ENCODE results near the gene NPAS3.

Gene NPAS3

DNA sequence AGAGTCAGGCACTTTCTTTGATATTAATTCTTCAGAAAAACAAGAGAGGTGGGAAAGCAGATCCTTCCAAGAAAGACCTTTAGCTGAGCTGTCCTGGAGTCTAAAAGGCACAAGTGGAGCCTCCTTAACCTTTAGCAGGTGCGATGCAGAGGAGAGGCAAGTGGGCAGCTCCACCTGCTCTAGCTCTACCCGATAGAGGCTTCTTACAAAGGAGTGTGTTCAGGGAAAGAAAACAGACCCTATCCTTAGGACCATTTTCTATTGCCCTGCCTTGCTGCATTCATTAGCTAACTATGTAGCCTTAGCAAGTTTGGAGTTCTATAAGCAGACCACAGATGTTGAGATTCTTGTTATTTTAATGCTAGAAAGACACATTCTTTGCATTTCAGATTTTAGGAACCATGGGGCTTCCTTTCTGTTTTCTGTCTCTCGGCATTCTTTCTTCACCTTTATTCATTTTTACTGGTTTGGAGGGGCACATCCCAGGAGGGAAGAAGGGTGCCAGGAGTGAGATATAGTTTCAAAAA lies 797.7 kb downstream of the NPAS3 start:
- DNase-seq, result no peak

DNA sequence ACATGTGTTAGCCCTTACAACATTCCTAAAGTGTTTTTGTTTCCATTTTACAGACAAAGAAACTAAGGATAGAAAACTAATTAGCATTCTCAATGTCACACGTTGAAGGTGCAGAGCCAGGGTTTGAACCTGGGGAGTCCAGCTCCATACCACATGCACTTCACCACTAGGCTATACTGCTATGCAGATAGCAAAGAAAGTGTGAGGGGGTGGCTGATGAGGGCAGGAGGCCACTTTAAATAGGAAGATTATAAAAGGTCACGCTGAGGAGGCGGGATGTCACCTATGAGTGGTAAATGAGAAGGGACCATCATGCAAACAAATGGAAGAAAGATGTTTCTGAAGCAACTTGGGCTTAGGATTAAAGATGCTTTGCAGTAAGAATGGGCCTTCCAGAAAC lies 798.3 kb downstream of the NPAS3 start:
- DNase-seq, result no peak

DNA sequence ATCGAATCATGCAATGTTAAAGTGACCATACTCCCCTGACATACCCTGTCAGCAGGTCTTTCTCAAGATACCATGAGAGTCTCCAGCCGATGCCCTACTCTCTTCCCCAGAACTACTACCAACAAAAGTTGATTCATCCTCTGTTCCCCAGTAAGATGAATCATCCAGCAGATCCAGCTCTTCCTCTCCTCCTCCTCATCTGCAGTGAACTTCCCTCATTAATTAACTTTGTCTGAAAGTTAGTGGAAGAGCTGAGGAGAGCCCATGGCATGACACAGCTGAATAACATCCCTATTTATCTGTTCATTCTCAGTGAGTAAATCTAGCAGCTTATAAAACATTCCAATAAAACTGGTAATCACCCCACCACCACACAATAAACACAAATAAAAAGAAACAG lies 798.8 kb downstream of the NPAS3 start:
- no peak for DNase-seq

DNA sequence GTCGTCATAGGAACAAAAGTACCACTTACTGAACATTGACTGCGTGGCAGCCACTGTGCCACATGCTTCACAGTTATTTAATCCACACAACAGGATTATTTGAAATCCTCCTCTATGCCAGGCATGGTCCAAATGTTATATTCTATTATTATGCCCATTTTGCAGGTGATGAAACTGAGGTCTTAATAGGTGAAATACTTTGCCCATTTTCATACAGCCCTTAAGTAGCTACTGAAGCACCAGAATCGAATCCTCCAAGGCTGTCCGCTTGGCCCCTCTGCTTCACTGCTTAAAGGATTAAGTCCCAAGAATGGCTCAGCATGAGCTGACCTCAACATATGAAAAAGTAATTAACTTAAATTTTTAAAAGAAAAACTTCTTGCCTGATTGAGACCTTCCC lies 799.4 kb downstream of the NPAS3 start:
- DNase-seq, result no peak

DNA sequence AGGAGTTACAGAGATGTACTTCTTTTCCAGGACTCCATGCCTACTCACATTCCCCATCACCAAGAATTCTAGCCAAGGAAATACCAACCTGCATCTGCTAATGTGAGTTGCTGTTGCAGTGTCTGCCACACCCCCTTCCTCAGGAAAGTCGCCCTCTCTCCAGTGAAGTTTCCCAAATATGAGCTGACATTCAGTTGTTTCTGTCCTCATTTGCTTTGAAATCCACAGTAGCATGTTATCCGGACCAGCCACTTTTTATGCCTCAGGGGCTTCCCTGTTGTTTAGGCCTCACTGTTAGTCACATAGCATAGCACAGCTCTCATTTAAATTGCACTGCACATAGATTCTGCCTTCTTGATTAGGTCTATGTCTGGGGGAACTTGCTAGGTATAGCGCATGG lies 799.8 kb downstream of the NPAS3 start:
- no peak for DNase-seq

DNA sequence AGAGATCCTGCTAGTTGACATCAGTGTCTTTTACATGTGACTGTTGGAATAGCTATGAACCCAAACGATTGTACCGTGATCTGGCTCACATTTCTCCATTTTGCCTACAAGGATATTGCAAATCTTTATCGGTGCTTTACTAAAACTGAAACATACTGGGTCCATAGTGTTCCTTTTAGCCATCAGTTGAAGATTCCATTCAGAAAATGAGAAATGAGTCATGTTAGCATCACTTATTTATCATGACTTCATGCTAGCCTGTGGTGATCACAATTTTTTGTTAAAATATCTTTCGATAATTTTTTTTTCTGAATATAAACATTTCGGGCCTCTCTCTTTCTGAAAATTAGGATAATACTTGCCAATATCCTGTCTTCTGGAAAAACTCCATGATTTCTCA lies 801.9 kb downstream of the NPAS3 start:
- DNase-seq, result no peak

DNA sequence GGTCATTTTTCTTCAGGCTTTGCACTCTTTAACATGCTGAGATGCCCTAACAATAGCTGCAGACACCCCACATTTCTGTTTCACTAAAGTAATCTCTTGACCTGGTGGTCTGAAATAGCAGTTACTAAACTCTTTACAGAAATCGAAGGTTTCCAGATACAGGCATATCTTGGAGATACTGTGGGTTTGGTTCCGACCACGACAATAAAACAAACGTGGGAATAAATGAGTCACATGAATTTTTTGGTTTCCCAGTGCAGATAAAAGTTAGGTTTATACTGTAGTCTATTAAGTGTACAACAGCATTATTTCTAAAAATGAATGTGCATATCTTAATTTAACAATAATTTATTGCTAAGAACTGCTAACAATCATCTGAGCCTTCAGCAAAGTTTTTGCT lies 803.5 kb downstream of the NPAS3 start:
- DNase-seq, result no peak

DNA sequence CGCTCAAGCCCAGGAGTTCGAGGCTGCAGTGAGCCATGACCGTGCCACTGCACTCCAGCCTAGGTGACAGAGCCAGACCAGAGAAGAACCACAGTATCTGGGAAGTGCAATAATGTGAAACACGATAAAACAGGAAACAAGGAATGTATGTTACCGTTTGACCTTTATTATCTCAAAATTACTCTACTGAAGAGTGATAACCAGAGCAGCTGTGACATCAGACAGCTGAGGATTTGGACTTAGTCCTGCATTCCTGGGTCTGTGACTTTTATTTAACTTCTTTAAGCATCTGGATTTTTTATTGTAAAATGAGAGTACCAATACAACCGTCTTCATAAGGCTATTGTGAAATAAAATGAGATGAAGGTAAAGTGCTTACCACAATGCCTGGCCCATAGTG lies 806.5 kb downstream of the NPAS3 start:
- no peak for DNase-seq

DNA sequence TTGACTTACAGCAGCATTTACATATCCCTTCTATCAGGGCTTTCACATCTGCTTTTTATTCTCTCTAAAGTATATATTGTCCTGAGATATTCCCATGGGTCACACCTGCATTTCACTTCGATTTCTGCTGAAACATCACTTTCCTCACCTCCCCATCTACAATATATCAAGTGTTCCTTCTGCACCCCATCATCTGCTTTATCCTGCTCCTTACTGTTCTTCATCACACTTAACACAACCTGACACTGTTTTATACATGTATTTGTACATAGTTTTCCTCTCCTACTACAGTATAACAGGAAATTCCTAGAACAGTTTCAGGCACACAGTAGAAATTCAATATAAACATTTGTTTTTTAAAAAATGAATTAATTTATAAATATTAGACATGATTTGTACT lies 809.1 kb downstream of the NPAS3 start:
- no peak for DNase-seq

DNA sequence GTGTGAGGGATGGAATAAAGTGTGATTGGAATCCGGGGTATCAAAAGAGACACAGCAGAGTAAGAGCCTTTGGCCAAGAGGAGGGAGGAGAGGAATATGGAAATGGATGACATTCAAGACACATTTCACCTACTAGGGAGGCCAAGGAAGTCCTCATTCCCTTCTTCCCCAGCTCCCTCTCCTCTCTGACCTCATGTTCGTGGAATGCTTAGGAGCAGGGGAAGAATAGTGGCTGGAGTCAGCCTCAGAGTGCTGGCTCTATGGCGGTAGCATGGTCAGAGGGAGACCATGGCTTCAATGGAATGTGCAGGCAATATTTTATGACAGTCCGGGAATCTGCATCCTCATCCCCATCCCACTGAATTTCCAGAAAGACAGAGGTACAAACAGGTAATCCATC lies 815.6 kb downstream of the NPAS3 start:
- no peak for DNase-seq

DNA sequence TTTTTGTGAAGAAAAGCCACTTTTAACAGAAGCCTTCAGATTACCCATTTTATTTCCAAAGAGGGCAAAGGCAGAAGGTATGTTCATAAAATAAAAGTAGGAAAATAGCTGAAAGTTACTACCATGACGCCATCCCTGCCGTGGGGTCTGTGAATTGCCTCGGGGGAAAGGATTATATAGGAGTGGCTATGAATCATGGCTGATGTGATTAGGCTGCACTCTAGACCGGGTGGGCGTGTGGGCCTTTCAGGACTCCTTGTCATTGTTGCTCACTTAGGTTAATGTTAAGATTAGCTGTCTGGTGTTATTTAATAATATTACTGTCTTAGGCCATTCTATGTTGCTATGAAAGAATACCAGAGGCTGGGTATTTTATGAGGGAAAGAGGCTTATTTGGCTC lies 816.7 kb downstream of the NPAS3 start:
- no peak for DNase-seq

DNA sequence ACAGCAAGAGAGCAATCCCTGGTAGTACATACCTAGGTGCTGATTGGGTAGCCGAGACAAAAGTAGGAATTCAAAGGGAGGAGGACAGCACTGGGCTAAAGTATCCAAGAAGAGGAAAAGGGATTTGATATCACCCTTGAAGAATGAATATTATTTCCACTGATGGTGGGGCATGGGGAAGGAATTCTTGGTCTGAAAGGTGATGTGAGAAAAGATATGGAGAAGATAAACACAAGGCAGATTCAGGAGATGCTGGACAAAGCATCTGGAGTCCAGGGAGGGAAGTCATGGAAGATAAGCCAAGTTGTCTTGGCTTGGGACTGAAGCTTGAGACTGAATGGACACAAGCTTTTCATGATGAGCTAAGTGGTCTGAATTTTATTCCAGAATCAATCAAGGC lies 818.2 kb downstream of the NPAS3 start:
- DNase-seq, result no peak

DNA sequence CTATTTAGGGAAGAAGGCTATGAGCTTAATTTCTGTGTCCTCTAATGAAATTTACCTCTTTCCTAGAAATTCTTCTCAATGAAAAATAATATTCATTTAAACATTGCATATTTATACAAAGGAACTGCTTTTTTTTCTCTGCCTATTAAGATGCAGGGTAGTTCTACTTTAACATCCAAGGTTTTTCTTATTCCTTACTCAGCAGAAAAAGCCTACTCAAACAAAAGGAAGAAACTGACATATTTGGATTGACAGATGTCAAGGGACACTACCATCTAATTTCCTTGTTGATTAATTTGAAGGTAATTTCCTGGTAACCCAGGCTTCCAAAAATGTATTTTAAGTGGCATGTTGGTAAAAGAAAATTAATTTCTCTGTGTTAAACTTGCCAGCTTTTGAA lies 819.9 kb downstream of the NPAS3 start:
- DNase-seq, result no peak

DNA sequence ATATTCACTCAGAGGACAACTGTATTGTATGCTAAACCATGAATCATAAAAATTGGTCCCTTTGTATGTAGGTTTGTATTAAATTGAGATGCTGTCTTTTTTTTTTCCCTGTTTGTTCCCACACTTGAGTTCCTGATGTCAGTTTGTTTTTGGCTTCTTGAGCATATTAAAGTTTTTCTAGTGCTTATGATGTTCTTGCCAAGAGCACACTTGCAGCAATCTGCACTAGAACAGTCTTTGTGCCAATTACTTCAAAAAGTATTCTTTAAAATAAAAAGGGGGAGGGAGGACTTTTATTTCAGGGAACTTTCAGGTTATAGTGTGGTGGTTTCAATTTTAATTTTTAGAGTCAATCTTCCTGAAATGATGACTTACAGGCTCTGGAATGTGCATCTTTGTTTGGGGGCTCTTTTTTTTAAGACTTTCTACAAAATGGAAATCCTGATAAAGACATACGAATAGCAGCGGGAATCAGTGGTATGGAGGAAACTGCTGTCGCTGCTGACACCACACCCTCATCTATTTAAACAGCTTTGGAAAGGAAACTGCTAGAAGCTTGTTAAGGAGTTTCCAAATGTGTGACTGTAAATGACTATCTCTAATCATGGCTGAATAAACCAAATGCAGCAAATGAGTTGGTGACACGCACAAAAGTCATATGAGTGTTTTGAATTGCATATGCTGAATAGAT lies 823.6 kb downstream of the NPAS3 start:
- DNase-seq, result no peak

DNA sequence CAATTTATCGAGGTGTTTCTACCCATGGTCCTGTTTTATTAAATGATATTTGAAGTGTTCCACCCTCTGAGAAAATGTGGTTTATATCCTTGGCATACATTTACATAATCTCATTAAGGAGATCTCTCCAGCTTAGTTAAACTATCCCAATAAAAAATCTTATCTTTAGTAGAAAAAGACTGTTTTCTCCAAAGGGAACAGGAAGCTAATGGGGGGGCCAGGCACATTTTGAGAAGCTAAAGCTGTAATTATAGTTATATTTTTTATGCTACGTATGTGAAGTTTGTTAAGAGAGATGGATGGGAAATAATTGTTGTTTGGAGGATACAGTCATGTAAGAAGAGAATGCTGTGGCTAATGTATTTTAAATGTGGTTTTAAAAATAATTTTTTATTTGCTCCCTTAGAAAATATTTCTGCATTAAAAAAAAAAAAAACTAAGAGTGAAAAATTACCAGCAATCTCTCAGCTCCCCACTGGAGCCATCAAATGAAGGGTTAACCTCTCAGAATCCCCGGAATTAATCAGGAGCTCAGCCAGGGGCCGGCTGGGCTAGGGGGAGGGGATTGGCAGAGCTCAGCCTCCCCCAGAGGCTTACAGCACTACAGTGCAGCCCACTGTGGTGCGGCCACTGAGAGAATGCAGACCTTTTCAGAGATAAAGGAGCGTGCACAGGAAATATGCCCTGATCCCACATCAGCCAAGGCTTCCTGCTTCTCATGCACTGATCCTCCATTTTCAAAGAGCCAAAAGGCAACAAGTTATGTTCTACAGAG lies 826.4 kb downstream of the NPAS3 start:
- DNase-seq, result no peak

DNA sequence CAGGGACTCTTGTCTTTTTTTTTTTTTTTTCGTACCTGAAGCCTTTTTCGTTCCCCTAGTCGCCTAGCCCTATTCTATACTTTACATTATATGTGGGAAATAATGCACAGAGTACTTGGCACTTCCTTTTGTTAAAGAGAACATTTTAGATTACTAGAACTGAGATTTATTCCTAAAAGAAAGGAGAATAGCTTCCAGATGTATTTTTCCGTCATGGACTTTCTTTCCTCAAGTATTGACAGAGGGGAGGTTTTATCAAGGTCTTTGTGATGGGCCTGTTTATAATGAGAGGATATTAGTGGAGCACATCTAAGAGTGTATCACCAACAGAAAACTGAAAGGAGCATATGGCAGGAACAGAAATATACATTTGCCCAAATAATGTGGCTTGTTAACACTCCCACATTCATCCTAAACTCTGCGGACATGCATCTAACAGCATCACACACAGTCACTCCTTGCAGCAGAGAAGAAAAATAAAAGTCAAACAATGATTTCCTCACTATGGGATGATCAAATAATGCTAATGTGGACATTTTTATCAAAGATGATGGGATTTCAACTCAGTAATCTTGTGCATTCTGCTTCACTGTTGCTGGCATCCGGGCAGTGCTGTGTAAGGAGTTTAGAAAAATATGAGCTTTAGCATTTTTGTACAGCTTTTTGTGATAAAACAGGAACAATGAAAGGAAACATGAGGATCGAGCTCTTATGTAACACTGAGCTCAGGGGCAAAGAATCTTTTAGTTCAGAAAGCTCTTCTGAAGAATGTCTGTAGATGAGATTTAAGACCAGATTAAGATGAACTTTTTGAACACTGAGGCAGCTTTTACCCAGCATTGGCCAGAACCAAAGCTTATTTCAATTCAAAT lies 829.1 kb downstream of the NPAS3 start:
- DNase-seq, result no peak

DNA sequence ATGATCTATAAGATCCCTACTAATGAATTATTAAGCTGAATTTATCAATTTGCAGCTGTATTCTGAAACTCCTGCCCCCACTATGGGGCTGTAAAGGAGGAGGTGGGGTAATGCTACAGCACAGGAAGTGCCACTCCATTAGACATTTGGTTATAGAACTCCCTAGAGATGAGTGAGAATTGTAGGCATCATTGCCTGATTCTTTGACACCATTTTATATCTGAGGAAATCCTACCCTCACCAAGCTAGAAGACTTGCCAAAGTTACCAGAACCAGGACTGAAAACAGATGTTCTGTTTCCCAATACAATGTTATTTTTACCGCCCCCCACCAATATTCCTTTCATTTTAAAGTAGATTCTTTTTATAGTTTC lies 829.8 kb downstream of the NPAS3 start:
- no peak for DNase-seq

DNA sequence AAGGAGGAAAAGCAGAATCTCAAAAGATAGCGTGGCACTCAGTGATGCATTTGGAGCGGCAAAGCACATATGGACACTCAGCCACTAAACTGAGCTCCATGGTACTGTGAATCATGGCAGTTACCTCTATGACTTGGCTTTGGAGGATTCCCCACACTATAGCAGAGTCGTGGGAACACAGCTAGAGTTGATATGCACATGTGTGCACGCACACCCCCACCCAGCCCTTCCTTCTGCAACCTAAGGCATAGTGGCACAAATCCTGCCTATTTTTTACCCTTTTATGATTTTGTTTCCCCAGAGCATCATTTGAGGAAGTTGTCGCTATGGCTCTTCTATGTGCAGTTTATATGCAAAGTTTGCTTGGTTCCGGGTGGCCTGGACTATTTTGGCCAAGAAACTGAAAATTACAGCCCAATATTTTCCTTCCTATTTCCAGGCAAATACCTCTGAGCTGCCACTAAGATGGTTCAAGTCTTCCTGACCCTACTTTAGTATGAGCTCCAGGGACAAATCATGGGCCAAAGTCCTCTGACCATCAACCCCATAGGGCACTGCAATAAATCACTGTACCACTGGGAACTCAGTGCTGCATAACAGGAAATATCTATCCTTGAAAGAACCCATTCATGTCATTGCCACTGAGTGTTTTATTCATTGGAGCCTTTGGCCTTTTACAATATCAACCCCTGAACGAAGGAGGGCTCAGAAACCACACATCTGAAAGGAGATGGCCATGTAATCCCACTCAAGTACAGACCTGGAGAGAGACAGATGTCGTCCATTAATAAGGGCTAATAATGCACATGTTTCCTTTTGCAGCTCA lies 834.7 kb downstream of the NPAS3 start:
- DNase-seq, result no peak

DNA sequence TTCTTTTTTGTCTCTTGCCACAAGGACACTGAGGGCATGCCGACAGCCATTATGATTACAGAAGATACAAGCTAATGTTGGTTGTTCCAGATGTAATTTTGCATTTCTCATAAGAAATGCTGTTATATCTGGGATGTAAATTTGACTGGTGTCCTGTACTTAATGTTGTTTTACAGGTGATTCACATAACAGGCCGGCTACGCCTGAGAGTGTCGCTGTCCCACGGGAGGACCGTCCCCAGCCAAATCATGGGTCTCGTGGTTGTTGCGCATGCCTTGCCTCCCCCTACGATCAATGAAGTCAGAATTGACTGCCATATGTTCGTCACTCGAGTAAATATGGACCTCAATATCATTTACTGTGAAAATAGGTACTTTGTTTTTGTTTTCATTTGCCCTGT lies 835.5 kb downstream of the NPAS3 start:
- no peak for DNase-seq

DNA sequence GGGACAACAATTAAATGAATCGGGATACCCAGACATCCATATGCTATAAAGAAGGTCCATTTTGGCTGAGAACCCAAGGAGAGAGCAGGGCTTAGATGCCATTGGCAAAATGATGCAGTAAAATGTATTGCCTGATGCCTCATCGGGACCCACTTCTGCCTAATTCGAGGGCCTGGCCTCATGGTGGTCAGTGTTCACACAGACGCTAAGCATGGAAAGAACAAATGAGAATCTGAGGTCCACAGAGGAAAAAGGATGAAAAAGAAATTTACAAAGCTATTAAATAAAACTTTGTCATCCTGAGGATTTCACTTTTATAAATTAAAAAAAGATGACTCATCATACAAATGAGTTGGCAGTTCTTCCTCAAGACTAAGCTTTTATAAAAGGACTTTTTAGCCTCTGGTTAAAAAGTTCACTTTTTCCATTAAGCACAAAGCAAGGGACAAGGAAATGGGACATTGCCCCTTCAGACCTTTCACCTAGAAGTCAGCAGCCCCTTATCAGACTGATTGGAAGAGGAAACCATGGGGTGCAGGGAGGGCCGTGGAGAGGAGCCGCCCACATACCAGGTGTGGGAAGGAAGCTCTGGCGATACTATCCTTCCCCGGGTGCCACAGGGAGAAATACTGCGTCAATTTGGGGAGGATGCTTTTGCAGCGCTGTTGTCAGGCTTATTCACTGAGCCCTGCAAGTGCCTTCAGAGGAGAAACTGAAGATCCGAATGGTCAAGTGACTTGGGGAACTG lies 836.2 kb downstream of the NPAS3 start:
- no peak for DNase-seq

DNA sequence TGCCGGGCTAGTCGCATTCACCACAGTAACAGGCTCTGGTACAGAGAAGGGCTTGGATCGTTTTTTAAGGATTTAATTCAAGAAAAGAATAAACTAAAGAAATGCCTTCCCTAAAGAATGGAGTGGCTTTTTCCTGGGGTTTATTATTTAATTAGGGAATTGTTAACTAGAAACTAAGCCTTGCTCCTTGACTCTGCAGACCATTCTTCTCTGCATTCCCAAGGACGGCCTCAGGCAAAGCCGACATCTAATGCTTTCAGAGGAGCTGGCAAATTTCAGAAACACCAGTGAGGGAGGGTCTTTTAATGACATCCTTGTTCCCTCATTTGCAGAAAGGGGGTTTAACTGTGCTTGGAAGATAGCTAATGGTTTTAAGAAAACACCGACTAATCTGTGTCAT lies 838.2 kb downstream of the NPAS3 start:
- DNase-seq, result no peak

DNA sequence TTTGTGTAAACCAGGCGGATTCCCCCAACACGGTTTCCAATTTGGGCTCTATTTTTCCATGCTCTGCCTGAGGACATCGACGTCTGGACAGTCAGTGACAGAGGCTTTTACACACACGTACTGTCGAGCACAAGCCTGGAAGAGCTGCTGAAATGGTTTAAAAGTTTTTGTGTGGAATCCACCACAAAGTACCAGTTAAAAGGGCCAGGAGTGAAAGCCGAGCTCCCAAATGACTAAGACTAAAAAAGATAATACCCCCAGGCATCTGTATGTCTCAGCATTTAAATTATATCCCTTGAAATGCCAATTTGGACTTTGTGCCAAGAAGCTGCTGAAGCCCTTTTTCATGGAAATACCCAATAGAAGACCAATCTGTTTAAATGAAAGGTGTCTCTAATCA lies 839.0 kb downstream of the NPAS3 start:
- no peak for DNase-seq
